PC-3 (cell line): Measurements from ENCODE around the gene OR2T12.
"Not testable (repeated sequence)": the region's sequence is repeated elsewhere in the genome, so short reads cannot be mapped to it uniquely, and the experiment has no call there.

ENCODE experiments used
- CTCF ChIP-seq: fragments of 300-600 bp; sonication (generic); conservative IDR thresholded peaks from 2 replicates; pipeline ENCODE4 v1.5.1; 2017; ENCODE audit warnings: antibody characterized with exemption, low read depth, mild to moderate bottlenecking, low read length
- EZH2 ChIP-seq: fragments of 300-600 bp; sonication (generic); IDR thresholded peaks from one replicate; pipeline ENCODE4 v1.6.1; 2017; ENCODE audit warnings: antibody characterized with exemption, mild to moderate bottlenecking, low read length; ENCODE audit not compliant: unreplicated experiment
- EZH2phosphoT487 ChIP-seq: fragments of 300-600 bp; sonication (generic); IDR thresholded peaks from 2 replicates; pipeline ENCODE4 v1.6.1; 2018; ENCODE audit warnings: mild to moderate bottlenecking, antibody characterized with exemption, low read length, borderline replicate concordance

- not testable (repeated sequence) for TF ChIP-seq CTCF, EZH2, EZH2phosphoT487
Measured at GRCh38 chr1:248305672-248306071, 2.4 kb upstream of the OR2T12 start.
